ENCODE measurements around the gene CALY.

The CALY gene

GRCh38 chr10:133366751-133367150, 30.1 kb upstream of the CALY start:
- DNase-seq (ENCODE audit: low read depth in 2 of 2) = no peak

- no peak for DNase-seq (ENCODE audit: low read depth in 2 of 2)
These were observed 29.4 kb upstream of the CALY start for GRCh38 chr10:133366130-133366478.

GRCh38 chr10:133365461-133366129, 28.9 kb upstream of the CALY start:
- DNase-seq (ENCODE audit: low read depth in 2 of 2) = no peak

GRCh38 chr10:133364645-133365431, 28.1 kb upstream of the CALY start:
- no peak for DNase-seq (ENCODE audit: low read depth in 2 of 2)

- DNase-seq (ENCODE audit: low read depth in 2 of 2) = no peak
These were observed 26.1 kb upstream of the CALY start for GRCh38 chr10:133362846-133363245.

- no peak for DNase-seq (ENCODE audit: low read depth in 2 of 2)
These were observed 25.2 kb upstream of the CALY start for GRCh38 chr10:133361773-133362441.

GRCh38 chr10:133361227-133361626, 24.5 kb upstream of the CALY start:
- no peak for DNase-seq (ENCODE audit: low read depth in 2 of 2)

GRCh38 chr10:133359972-133360610, 23.4 kb upstream of the CALY start:
- no peak for DNase-seq (ENCODE audit: low read depth in 2 of 2)

- no peak for DNase-seq (ENCODE audit: low read depth in 2 of 2)
These were observed 22.9 kb upstream of the CALY start for GRCh38 chr10:133359554-133359971.

GRCh38 chr10:133358925-133359310, 22.2 kb upstream of the CALY start:
- DNase-seq (ENCODE audit: low read depth in 2 of 2) = no peak

GRCh38 chr10:133358162-133358924, 21.6 kb upstream of the CALY start:
- no peak for DNase-seq (ENCODE audit: low read depth in 2 of 2)

GRCh38 chr10:133357285-133358161, 20.8 kb upstream of the CALY start, which contains the start of gene FUOM:
Gene FUOM (minus strand): TSS chr10:133358019. CDS start chr10:133358007, 12 bp downstream.
- DNase-seq (ENCODE audit: low read depth in 2 of 2) = peak; percentile 68 to 75

- DNase-seq (ENCODE audit: low read depth in 2 of 2) = no peak
These were observed 20.0 kb upstream of the CALY start for GRCh38 chr10:133356549-133357284.

GRCh38 chr10:133355991-133356390, 19.3 kb upstream of the CALY start:
- no peak for DNase-seq (ENCODE audit: low read depth in 2 of 2)

GRCh38 chr10:133355266-133355665, 18.6 kb upstream of the CALY start:
- DNase-seq (ENCODE audit: low read depth in 2 of 2) = no peak

GRCh38 chr10:133354672-133355240, 18.1 kb upstream of the CALY start:
- DNase-seq (ENCODE audit: low read depth in 2 of 2) = no peak

- no peak for DNase-seq (ENCODE audit: low read depth in 2 of 2)
These were observed 17.4 kb upstream of the CALY start for GRCh38 chr10:133353988-133354605.

- no peak for DNase-seq (ENCODE audit: low read depth in 2 of 2)
These were observed 16.7 kb upstream of the CALY start for GRCh38 chr10:133353202-133353959.

Measured in stimulated activated CD4-positive, alpha-beta T cell treated with anti-CD3 and anti-CD28 coated beads, Interleukin-4, amount 100 ng/mL, for 48 hours (primary cell).